NCI-H2107 (cell line): ENCODE results near the gene CCDC85B.

ENCODE experiments used
- DNase-seq: peaks from one replicate; lab custom pipeline; 2025; lab: John Stamatoyannopoulos, UW

Gene CCDC85B

GRCh38 chr11:65869643-65870306, 20.7 kb upstream of the CCDC85B start:
- DNase-seq: no peak

- no peak for DNase-seq
These were observed 20.2 kb upstream of the CCDC85B start for GRCh38 chr11:65870307-65870658.

- DNase-seq: no peak
These were observed 19.5 kb upstream of the CCDC85B start for GRCh38 chr11:65870706-65871681.

- no peak for DNase-seq
These were observed 18.5 kb upstream of the CCDC85B start for GRCh38 chr11:65871811-65872548.

- DNase-seq: no peak
These were observed 17.7 kb upstream of the CCDC85B start, which contains the start of gene EFEMP2 for GRCh38 chr11:65872586-65873317. EFEMP2 (minus strand) TSS chr11:65872800; CDS start chr11:65872354, 446 bp downstream.

- peak; percentile 63 for DNase-seq
These were observed 16.9 kb upstream of the CCDC85B start for GRCh38 chr11:65873318-65874156.

- no peak for DNase-seq
These were observed 10.9 kb upstream of the CCDC85B start, which contains the start of gene CTSW for GRCh38 chr11:65879617-65880016. CTSW (plus strand) TSS chr11:65879837; CDS start chr11:65879855, 18 bp downstream.

- DNase-seq: no peak
These were observed 10.4 kb upstream of the CCDC85B start for GRCh38 chr11:65880027-65880426.

GRCh38 chr11:65880844-65881421, 9.5 kb upstream of the CCDC85B start:
- DNase-seq: no peak

GRCh38 chr11:65882120-65883057, 8.1 kb upstream of the CCDC85B start:
- no peak for DNase-seq

GRCh38 chr11:65883058-65883761, 7.3 kb upstream of the CCDC85B start:
- DNase-seq: no peak

- DNase-seq: no peak
These were observed 6.4 kb upstream of the CCDC85B start for GRCh38 chr11:65883786-65884715.

GRCh38 chr11:65884716-65885092, 5.8 kb upstream of the CCDC85B start:
- DNase-seq: peak; percentile 59

- no peak for DNase-seq
These were observed 5.2 kb upstream of the CCDC85B start for GRCh38 chr11:65885231-65885630.

GRCh38 chr11:65885808-65886536, 4.5 kb upstream of the CCDC85B start:
- no peak for DNase-seq

GRCh38 chr11:65886826-65887722, 3.4 kb upstream of the CCDC85B start:
- no peak for DNase-seq
